ENCODE measurements around the gene CLDN11.

The CLDN11 gene

DNA sequence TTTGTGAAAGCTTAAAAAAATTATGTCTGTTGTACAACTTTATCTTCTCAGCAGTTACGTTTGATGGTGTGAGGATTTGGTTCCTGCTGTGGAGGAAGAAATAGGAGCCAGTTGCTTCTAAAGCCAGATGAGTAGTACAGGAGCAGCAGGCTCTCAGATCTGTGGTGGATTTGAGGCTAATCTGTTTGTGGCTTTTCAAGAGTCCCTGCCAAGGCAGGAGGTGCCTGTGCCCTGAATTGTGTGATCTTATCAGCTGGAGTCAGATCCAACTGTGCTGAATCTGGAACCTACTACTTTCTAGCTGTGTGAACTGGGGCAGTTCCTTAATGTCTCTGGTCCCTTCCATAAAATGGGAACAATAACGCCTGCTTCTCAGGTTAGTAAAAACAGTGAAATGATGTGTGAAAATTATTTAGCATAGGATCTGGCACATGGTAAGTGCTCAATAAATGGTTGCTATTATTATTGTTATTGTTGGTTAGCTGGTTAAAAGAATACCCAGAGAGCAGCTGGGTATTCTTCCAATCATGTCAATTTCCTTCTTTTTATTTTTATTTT, 7.7 kb downstream of the CLDN11 start:
- DNase-seq (ENCODE audit: low read depth), result no peak

DNA sequence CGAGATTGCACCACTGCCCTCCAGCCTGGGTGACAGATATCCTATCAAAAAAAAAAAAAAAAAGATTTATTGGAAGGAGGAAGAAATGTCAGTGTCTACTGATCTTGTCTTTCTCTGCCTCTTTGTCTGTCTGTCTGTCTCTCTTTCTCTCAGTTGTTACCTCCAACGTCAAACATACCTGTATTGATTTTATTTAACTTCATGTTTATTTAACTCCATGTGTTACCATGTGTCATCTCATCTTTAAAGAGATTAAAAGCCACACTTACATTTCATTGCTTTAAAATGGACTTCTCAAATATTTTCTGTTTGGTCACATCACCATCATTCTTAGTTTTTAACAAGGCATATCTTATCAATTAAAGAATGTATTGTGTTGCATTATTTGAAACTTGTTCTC, 9.4 kb downstream of the CLDN11 start:
- DNase-seq (ENCODE audit: low read depth), result no peak

DNA sequence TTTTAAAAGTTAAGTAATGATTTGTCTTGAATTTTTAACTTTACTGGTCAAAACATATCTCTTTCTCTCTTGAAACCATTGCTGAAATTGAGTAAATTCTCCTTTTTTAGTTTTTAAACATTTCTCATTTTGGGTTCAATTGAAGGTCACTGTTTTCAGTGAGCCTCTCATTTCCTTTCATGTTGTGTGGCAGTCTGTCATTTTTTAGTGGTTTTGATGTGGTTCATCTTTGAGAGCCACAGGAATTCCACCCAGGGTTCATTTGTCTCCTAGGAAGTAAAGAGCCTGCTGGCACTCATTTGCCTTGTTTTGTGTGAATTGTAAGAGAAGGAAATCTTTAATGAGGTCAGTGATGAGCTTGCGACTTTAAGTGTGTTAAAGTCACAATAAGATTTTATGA, 10.4 kb downstream of the CLDN11 start:
- DNase-seq (ENCODE audit: low read depth), result peak; percentile 49

DNA sequence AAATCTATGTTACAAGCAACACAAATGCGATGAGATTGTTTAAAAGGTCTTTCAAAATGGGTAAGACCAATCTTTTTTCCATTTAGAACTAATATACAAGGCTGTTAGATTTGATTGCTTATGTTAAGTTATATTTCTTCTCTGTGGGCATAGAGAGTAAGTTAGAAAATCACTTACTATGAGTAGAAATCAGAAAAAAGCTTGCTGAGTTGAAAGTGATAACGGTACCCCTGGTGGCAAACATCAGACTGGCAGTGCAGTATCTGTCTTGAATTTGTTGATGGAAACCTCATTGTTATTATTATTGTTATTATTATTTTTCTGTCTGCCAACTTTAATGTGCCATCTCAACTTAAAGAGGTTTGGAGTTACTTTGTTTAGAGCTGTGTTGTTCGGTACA, 12.4 kb downstream of the CLDN11 start:
- DNase-seq (ENCODE audit: low read depth), result no peak

DNA sequence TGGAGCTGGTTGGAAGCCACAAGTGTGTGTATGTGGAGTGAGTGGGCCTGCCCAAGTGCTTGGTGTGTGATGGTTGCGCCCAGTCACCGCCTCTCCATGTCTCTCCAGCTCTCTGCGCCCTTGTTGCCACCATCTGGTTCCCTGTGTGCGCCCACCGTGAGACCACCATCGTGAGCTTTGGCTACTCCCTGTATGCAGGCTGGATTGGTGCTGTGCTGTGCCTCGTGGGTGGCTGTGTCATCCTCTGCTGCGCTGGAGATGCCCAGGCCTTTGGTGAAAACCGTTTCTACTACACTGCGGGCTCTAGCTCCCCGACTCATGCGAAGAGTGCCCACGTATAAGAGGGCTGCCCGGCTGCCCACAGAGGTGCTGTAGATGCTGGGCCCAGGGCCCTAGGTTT, 13.7 kb downstream of the CLDN11 start:
- no peak for DNase-seq (ENCODE audit: low read depth)

DNA sequence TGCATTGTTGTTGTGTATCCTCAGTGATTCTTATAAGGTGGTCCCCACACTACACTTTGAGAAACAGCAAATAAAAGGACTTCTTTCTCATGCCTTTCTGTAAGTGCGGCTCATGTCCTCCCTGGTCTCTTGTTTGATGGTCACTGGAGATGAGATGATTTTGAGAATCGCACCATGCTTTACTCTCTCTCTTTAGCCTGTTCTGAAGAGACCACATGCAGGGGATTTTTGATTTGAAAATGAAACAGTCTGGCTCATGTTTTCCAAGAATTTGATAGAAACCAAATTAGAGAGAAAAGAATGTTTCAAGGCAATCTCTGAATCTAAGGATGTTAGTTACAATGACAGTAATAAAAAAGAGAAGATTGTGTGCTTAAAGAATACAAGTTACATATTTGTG, 18.0 kb downstream of the CLDN11 start:
- no peak for DNase-seq (ENCODE audit: low read depth)

DNA sequence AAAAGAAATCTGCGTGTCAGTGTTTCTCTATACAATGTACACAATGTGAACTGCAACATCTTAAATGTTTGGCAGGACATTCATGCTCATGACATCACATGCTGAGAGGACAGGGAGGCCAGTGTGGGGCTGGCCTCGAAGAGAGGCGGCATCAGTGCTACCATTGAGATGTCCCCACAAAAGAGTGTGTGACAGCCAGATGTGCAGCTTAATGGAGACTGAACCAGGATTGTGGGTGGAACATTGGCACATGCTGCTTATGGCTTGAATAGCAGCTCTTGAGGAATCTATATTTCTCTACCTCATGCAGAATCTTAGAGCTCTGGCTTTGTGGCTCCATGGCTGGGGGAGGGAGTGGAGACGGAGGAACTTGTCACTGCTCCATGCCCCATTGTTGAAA, 18.5 kb downstream of the CLDN11 start:
- DNase-seq (ENCODE audit: low read depth), result no peak

DNA sequence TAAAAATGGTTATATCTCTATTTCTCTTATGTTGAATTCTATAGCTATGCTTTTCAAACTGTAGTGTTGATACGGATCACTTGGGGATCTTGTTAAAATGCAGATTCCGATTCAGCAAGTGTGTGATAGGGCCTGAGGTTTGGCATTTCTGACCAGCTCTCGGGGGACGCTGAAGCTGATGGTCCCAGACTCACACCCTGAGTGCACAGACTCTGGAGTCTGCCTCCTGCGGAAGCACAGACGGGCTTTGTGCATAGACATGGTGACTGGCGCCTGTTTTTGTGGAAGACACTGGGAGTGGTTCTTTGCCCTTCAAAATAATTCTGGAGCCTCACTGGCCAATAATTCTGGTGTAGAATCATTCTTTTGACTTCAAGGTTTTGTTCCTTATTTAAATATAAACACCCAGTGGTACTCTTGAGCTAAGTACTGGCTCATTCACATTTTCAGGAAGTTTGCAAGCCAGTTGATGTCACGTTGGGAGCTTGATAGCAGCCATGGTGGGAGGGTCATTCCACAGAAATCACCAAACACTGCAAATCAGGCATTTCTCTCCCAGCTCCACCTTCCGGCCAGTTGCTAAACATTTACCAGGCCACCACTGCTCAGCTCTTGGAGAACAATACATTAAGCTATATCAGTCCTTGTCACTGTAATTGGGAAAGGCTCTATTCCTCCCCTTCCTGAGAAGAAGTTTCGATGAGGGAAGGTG, 19.2 kb downstream of the CLDN11 start:
- DNase-seq (ENCODE audit: low read depth), result no peak

DNA sequence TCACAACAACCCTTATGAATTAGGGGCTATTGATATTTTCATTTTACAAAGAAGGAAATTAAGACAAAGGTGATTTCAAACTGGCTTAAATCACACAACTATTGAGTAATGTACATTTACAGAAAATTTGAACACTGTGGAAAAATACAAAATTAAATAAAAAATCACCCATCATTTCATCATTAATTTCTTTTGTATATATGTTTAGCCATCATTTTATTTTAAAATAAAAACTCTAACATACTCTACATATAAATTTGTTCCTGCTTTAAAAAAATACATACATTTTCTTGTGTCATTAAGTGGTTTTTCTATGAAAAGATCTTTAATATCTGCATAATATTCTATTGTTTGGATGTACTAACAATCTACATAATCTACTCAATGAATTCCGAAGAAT, 20.2 kb downstream of the CLDN11 start:
- no peak for DNase-seq (ENCODE audit: low read depth)

DNA sequence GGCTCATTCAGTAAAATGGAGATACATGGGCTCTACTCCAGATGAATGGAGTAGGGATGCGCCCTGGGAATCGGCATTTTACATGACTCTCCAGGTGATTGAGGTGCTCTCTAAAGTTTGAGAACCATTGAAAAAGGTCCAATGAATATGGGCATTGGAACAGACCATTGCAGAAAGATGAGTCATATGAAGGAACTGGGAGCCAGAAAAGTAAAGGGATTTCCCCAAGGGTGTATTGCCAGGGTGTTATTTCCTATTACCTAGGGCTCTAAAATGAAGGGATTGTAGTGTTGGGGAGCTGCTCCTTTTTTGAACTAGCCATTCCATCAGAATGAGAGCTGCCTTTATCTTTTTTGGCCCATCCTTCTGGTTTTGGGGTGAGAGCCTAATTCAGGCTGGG, 21.7 kb downstream of the CLDN11 start:
- DNase-seq (ENCODE audit: low read depth), result no peak

DNA sequence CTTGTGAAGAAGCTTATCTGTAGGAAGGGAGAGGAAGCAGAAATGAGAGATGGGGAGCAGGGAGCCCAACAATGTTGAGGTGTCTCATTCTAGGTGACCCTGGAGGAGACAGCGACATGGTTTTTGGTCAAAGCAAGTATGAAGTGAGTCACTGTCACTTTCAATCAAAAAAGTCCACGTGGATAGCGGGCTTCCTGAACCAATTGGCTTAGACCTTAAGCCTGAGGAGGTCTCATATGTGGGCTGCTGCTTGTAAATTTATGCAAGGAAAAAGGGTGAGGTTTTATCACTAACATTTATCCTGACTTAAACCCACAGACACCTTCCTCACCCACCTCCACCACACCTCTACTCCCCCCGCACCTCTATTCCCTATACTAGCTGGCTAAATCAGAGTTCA, 22.7 kb downstream of the CLDN11 start:
- no peak for DNase-seq (ENCODE audit: low read depth)

DNA sequence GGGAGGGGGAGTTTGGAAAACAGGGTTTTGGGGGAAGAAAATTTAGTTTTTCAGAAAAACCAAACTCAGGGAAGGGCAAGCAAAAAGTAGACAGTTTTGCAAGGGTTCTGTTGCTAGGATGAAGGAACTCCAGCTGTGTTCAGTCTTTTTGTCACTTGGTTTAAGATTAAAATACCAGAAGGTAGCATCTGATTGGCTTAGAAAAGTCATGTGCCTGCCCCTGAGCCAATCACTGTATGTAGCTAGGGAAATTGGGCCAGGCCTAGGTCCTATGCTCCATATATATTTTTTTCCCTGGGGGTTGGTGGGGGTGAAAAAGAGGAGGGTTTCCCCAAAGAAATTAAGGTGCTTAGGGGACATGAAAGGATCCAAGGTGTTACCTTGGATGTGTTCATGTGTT, 24.3 kb downstream of the CLDN11 start:
- DNase-seq (ENCODE audit: low read depth), result no peak

DNA sequence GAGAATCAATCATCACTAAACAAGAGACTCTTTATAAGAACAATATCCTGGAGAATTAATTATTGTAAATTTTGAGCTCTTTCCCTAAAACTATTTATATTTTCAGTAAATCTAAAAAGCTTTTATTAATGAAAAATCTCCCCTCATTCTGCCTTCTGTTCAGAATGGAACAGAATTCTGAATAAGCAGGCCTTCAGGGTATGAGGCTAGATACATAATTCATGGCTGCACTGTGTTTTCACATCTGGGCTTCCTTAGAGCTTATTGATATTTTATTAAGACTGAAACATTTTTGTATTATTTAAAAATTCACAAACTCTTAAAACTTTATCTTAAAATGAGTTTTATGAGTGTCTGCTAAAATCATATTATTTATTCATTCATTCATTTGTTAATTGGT, 24.8 kb downstream of the CLDN11 start:
- DNase-seq (ENCODE audit: low read depth), result no peak

DNA sequence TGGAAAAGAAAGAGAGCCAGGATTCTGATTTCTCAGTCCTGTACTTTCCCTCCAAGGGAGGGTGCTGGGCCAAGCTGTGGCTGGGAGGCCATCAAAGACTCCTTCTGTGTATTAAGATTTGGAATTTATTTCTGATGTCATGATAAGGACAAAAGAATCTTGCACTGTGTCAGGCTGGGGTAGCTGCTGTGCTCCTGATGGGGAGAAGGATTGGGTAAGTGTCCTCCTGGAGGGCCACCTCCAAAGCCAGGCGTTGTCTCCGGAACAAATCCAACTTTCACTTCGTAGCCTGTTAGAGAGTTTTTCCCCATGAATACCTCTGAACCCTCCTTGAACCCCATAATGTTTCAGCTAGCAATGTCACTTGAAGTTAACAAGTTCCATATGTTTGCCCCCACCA, 29.9 kb downstream of the CLDN11 start:
- DNase-seq (ENCODE audit: low read depth), result no peak

DNA sequence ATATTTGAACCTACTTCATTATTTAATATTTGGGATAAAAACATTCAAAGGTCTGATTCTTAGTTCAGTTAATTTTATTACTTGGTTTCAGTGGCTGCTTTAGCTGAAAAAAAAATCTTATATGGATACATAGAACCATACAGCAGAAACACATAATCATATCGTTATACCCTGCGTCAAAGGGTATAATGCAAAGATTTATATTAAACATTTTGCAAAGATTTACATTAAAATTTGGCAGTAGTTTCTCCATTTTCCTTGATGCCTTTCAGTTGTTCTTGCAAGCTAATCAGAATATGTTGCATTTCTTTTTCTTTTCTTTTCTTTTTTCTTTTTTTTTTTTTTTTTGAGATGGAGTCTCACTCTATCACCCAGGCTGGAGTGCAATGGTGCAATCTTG, 31.4 kb downstream of the CLDN11 start:
- no peak for DNase-seq (ENCODE audit: low read depth)

DNA sequence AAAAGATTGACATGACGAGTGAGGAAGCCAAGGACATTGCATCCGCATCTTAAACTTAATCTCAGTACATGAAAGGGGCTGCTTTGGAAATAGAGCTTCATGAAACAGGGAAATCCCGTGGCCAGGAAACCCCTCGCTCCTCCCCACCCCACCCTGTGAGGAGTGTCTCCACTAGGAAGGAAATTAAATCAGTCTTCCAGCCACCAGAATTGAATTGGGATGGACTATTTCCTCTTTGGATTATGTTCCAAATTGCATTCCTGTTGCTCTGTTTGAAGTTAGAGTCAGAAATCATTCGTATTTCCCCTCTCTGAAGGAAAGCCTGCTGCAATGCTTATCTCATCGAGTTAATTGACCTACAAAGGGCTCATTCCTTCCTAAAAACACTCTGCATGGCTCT, 35.8 kb downstream of the CLDN11 start:
- DNase-seq (ENCODE audit: low read depth), result no peak

DNA sequence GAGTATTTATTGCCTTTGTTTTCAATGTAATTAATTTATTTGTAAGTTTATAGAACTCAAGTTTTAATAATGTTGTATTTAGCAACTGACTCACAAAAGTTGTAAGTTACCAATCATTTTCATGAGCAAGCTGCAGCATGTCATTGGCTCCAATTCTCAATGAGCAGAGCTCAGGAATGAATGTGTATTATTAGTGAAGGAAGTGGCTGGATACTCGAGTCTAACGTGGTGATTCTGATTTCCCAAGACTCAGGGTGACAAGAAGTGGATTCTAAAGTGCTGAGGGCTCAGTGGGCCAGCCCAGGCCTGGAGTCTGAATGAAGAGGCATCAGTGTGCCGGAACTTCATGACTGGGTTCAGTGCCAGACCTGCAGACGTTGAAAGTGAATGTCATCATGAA, 39.6 kb downstream of the CLDN11 start:
- no peak for DNase-seq (ENCODE audit: low read depth)

DNA sequence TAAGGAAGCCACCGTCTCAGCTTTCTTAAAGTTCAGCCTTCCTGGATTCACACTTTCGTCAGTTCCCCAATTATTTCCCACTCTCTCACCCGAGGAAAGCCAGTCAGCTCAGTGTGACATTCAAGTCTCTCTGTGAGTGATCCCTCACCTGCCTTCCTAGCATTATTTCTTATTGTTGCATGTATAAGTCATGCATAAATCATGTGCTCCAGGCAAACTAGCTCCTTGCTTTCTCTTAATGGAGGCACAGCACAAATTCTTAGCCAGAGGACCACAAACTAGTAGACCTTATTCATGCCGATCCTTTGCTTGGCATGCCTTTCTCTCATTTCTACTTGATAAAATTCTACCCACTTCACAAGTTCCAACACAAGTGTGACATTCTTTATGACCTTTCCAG, 44.3 kb downstream of the CLDN11 start:
- no peak for DNase-seq (ENCODE audit: low read depth)

DNA sequence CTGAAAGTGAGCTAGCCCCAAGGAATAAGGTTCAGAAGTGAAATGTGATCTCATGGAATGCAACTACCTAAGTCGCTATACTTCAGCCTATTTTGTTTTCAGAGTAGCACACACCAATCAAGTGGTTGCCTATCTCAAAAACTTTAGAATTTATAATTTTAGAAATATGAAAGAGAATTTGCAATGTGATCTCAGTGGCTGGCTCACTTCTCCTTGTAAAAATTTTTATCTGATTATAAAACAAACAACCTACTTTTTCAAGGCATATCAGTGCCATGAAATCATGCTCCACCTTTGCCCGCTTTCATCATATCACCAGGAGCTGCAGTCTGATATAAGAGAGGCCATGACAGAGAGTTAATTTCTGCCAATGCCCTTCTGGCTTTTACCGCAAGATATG, 47.3 kb downstream of the CLDN11 start:
- no peak for DNase-seq (ENCODE audit: low read depth)

DNA sequence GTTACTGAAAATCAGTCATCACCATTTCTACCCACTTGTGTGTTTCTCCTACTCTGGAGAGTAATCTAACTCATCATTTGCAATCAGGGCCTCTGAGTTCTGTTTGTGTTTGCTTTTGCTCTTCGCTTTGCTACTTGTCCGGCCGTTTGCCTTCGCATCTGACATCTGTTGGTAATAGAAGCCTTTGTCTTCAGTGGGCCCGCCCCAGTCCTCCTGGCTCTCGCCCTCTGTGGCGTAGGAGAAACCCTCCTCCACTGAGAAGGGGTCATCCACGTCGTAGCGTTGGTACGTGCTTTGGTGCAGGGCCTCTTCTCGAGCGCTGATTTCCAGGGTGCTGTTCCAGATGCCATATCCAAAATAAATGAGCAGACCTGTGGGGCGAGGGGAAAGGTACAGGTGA, 48.3 kb downstream of the CLDN11 start:
- DNase-seq (ENCODE audit: low read depth), result no peak

DNA sequence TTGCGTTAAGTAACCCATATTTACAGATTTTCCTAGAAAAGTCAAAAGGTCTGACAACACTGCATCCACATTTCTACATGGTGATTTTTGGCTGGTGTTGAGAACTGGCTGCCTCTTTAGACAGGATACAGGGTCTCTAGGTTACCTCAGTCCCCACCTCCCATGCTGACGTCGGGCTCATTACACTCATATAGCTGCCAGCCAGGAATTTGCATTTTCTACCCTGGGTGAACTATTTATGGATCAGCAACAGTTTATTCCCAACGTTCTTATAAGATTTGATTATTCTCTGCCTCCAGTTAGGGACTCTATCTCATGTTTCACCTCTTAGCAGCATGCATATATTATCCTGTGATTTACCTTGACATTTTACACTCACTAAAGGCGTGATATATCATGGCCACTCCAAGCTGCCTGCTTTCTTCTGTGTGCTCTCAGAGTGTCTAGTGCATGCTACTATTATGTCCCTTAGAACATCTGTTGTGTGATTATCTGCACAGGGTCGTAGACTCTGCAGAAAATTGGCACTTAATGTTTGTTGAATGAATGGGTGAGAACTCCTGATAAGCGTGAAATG, 49.0 kb downstream of the CLDN11 start:
- no peak for DNase-seq (ENCODE audit: low read depth)

DNA sequence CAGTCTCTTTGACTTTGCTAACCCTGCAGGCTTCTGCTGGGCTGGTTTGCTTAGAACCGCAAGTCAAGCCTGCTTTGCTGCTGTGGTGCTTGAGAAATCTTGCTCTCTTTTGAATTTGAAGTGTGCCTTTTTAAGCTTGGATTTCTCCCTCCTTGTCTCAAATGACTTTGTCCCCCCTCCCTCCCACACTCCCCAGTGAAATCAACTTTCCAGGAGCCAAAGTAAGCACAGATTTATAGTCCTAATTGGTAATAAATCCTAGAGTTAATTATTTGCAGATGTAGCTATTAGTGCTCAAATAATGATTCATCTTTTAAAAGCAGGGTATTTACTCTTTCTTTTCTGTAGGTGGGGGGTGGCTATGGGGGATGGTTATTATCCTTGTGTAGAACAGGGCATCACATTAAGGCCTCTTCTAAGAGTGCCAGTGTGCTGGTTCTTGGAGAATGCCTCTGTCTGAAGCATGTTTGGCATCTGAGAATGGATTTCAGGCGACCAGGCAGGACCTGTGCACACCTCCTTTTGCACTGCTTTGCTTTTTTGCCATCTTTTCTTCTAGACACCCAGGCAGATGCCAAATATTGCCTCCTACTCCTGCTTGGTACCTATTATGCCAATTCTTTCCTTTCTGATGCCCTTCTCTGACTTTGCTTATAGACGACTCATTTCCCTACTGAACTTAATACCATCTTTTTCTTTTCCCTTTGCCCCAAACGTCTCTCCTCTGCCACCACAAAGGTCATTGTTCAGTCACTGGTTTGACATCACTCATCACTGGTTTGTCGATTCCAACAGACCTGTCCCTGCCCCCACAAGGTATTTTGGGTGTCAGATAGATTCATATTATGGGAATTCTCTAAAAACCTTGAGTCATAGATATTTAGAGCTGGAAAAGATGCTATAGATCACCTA, 50.7 kb downstream of the CLDN11 start:
- DNase-seq (ENCODE audit: low read depth), result peak; percentile 69
